GM03348 (cell line): Measurements from ENCODE around the gene CLEC18A.
"Not testable (repeated sequence)": the region's sequence is repeated elsewhere in the genome, so short reads cannot be mapped to it uniquely, and the experiment has no call there.

Experiments
- DNase-seq: peaks from one replicate; pipeline ENCODE4 v3.0.0; 2012; ENCODE audit warnings: low spot score

Gene CLEC18A

DNA sequence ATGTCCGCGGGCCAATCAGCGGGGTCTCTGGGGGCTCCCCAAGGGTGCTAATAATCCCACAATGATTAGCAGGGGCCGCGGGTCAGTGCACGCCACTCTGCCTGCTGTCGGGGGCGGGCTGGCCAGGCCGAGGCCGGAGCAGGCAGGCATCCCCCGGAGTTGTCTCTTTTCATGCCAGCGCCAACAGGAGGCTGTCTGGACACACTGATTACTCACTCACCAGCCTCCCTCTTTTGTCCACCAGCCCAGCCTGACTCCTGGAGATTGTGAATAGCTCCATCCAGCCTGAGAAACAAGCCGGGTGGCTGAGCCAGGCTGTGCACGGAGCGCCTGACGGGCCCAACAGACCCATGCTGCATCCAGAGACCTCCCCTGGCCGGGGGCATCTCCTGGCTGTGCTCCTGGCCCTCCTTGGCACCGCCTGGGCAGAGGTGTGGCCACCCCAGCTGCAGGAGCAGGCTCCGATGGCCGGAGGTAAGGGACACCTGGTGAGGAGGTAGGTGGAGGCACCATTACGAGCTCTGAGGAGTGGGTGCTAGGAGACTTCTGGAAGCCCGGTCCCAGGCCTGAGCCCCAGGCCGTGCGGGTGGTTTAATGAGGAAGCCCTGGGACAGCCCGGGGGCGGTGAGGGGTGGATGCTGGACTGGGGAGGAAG lies at the start of gene CLEC18A:
Gene CLEC18A (plus strand): TSS at position 318 of the 655 bp plus-strand sequence. CDS start 33 bp downstream, at position 351.
- not testable (repeated sequence) for DNase-seq

DNA sequence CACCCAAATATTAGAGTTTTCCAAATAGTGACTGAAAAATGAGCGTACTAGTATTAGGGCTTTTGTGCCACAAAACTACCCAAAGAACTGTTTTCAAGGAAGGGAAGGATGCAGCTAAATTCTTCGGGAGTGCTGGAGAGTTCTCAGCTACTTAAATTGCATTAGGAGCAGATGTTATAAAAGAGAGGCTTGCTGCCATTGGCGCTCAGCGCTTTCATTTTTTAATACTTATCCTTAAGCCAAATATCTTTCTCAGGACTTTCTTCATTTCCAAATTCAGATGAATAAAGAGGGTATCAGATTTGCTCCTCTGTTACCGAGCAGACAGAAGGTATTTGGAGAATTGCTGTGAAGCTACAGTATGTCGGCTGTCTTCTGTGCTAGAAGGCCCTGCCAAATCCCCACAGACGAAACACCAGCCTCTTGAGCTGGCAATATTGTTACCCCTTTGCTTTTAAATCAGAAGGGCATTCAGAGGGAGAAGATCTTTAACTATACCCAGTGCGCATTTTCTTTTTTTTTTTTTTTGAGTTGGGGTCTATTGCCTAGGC lies 47.2 kb upstream of the CLEC18A start:
- peak; percentile 41 for DNase-seq

DNA sequence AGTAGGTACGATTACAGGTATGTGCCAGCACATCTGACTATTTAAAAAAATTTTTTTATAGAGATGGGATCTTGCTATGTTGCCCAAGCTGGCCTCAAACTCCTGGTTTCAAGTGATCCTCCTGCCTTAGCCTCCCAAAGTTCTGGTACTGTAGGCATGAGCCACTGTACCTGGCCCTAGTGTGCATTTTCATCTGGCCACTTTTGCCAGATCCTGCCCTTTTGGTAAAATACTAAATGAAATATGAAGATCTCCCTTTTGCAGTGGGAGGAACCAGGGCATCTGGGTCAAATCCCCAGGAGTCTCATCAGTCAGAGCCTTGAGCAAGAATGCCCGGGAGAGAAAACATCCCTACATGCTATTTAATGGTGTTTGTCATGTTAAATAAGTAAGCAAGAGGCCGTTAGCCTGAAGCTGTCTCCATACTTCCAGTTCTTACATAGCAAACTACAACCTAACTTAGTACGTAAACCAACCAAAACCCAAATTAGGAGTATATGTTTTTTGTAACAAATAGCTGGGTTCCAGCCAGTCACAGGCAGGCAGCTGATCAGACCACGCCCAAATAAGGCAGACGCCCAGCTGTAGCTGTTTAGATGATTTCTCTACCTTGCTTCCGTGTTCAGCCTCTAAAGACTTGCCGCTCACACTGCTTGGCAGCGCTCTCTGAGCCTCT lies 46.5 kb upstream of the CLEC18A start:
- DNase-seq = no peak

DNA sequence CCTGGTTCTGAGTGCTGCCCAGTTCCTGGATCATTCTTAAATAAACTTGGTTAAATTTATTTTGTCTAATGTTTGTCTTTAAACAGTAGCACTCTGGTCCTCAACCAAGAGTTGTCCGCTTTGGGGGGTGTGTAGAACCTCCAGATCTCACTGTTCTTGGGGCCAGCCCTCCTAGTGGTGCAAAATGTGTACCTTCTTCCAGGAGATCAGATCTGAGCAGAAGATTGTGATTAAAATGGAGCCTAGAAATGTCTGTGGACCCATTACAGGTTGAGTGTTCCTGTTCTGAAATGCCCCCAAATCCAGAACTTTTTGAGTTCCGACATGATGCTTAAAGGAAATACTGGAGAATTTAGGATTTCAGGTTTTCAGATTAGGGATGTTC lies 46.0 kb upstream of the CLEC18A start:
- DNase-seq = no peak

DNA sequence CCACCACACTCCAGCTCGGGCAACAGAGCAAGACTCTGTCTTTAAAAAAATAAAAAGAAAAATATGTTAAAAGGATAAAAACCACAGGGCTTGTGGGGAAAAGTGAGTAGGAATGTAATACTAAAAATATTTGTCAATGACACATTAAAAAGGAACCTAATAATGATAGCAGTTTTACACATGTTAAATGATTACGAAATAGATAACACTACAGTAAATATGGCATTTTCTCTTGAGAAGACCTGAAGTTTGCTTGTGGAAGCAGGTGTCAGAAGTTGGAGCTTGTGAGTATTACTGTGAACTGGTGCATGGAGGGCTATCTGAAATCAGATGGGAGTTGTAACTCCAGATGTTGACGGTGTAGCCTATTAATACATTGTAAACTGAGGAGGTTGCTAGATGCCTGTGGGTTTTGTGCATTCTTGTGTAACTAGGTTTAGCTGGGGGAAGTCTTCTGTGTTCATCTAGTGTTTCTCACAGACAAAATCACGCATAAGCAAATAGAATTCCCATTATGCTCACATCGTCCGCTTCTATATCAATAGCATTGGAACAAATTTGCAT lies 44.2 kb upstream of the CLEC18A start:
- DNase-seq = peak; percentile 53

DNA sequence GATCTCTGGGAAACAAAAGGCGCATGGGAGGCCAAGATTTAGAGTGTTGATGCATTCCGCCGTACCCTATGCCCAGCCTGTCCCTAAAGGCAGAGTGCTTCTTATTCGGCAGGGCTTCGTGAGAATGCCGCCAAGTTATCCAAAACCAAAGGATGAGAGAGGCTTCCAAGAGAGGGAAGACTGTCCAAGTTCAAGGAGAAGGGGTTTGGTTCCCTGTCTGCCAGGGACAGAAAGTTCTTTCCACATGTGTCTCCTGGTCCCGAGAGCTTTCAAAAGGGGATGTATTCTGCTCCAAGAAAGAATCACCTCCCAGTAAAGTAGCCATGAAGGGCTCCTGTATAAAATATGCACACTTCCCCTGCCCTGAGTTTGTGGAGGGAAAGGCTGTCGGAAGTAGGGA lies 42.1 kb upstream of the CLEC18A start:
- no peak for DNase-seq

DNA sequence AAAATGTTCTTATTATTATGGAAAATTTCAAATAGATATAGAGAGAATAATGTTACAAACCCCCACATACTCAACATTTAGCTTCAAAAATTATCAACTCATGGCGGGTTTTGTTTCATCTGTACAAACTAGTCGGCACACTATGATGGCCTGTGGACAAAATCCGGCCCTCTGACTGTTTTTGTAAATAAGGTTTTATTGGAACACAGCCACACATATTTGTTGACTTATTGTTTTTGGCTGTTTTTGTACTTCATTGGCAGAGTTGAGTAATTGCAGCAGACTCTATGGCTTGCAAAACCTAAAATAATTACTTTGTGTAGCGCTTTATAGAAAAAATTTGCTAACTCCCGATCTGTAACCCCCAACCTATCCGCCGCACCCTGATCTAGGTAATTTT lies 41.4 kb upstream of the CLEC18A start:
- DNase-seq = no peak

DNA sequence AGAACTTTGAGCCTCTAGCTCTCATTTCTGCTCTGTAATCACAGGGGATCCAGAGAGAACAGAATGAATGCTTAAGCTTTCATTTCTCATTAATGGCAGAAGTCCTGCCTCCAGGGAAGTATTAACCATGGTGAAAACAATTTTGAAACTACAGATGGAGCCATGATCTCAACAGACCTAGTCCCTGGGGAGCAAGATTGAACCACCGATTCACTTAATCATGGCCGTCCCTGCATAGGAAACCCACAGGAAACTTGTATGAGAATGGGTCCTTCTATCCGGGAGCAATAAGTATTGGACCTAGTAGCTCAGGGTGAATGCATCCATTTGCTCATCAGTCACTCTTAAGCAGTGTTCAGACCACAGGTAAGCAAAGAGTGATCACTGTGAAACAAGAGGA lies 40.2 kb upstream of the CLEC18A start:
- DNase-seq = no peak

DNA sequence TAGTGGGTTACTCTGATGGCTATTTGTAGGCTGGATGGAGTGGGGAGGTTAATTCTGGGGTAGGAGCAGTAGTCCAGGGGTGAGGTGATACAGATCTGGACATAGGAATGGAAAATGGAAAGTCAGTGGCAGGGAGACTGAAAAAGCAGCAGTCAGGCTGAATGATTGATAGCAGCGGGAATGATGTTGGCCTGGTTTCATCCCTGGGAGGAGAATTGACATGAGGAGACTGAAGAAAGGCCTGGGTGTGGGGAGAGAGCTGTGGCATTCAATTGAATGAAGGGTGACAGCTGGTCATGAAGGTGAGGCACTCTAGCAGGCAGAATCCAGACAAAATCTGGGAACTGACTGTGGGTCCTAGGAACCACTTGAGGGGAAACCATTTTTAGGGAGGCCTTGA lies 34.7 kb upstream of the CLEC18A start:
- DNase-seq = no peak

DNA sequence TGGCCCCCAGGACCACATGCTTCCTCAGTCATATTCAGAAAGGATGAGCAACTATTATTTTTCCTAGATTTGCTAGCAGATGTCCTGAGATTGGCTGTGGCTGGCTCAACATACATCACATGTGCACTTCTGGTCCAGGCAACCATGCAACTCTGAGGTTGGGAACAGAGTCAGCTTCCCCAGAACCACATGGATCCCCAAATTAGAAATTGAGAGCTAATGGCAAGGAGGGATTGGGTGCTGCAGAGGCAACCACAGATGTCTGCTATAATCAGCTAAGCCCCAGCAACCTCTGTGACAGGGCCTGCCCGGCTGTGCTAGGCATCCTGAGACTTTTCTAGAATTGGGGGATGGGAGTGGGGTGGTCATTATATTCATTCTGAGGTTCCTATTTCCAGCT lies 33.8 kb upstream of the CLEC18A start:
- DNase-seq = no peak

DNA sequence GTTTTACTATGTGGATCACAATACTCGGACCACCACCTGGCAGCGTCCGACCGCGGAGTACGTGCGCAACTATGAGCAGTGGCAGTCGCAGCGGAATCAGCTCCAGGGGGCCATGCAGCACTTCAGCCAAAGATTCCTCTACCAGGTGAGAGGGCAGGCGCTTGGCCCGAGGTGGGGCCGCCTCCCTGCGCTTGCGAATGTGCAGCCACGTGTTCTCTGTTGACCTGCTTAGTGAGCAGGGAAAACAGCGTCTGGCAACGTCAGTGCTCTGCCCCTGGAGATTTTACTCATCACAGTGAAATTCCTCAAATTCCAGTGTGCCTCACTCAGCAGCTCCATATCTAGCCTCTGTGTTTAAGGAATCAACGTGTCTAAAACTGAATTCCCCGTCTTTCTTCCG lies 33.4 kb upstream of the CLEC18A start:
- peak; percentile 90 for DNase-seq

DNA sequence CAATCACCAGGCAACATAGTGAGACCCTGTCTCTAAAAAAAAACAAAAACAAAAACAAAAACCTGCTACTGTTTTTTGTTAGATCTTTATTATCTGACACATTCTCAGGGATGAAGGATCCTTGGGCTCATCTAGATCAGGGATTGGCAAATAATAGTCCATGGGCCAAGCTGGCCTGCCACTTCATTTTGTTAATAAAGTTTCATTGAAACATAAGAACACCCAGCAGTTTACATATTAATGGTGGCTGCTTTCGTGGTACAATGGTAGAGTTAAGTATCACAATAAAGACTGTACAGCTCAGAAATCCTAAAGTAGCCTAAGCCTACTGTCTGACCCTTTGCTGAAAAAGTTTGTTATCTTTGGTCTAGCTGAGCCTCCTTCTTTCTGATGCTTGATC lies 32.9 kb upstream of the CLEC18A start:
- no peak for DNase-seq

DNA sequence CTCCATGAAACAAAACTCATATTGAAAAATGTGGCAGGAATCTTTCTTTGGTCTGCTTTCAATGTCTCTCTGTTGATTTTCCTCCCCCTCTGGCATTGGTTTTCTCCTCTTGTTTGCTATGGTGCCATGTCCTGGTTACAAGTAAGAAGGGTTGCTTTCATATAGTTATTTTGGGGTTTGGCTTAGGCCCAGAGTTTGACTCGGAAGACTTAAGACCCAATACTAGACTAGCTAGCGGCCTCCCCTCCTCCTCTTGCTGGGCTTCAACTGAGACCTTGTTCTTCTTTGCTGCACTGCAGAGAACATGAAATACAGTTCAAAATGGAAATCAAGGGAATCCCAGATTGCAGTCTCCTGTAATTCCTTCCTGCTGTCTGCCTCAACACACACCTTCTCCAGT lies 30.0 kb upstream of the CLEC18A start:
- no peak for DNase-seq

DNA sequence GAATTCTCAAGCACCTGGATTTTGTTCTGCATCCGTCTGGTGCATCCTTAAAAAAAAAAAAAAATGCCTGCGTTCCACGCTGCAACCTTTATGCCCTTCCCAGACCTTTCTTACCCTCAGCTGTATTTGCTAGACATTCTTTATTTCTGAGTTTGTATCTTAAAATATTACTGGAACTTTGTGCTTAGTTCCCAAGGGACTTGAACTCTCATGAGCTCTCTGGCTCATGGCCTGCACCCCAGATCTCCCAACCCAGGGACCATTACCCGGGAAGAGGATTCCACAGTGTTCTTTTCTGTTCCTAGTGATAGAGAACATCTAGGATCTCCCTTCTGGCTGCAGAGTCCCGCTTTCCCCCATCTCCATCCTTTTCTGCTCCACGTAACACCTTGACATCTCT lies 28.9 kb upstream of the CLEC18A start:
- DNase-seq = no peak

DNA sequence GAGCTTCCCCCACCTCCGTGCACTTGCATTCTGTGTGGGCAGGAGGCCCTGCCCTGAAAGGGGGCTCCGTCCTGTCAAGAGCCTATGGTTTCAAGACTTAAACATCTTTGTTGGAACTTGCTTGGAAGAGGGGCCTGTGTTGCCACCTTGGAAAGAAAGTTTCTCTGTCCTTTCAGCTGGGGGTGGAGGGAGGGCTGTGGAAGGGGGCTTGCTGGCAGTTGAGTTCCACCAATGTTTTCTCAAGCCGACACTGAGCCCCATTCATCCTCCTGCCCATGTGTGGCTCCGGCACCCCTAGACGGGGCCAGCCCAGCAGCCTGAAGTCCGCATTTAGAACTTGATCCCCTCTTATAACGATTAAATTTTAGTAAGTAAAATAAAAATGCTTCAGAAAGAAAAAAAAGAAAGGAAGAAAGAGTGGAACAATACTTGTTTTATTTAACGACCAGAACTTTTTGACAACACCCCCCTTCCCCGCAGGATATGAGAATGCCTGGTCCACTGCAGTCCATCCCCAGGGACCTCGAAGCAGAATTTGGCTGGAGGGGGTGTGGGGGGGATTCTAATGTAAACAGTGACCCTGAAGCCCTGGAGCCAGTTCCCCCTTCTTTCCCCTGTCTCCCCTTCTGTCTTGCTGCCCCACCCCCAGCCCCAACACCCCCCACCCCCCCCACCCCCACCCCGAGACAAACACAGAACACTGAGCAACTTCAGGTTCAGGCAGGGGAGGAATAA lies 26.9 kb upstream of the CLEC18A start:
- DNase-seq = no peak

DNA sequence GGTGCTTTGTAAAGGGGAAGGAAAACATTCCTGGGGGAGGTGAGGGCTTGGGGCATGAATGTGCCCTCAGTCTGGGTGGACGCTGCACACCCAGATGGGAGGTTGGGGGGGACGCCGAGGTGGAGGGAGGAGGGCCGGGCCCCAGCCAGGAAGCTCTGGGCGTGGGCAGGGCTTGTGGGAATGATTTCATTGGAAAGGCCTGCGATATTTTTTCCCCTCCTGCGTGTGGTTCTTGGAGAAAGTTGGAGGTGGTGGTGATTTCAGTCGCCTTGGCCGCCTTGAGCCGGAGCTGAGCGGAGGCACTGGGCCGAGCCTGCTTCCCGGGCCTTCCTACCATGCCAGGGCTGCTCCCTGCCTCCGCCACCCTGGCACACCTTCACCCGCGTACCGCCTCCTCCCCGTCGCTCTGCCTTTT lies 26.4 kb upstream of the CLEC18A start:
- DNase-seq = peak; percentile 95

DNA sequence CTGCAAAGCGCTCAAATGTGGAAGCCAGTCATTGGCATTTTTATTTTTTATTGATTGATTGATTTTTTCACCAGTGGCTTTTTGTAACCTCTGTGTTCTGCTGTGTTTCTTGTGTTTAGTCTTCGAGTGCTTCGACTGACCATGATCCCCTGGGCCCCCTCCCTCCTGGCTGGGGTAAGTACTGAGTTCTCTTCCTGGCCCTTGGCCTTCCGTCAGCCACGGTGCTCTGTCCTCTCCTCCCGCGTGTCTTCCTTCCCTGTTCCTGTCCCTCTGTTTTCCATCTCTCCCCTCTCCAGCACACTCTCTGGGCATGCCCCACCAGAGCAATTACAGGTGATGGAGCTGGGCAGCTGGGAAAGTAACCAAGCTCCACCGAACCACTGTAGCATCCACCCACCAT lies 25.8 kb upstream of the CLEC18A start:
- no peak for DNase-seq

DNA sequence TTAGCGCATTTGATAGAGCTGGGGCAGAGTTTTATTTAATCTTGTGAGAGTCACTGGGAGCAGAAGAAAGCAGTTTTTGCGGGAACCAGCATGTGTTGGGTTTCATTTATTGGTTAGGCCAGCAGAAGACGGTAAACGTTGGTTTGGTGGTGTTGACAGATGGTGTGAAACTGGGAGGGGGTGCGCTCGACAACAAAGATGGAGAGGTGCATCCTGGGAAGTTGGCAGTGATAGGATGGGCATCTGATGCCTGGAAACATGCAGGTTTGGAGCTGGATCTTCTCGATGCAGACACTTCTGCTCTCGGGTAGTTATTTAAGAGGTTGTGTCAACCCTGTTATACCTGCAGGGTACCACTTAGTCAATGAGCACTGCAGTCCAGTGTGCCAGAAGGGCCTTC lies 24.9 kb upstream of the CLEC18A start:
- DNase-seq = no peak

DNA sequence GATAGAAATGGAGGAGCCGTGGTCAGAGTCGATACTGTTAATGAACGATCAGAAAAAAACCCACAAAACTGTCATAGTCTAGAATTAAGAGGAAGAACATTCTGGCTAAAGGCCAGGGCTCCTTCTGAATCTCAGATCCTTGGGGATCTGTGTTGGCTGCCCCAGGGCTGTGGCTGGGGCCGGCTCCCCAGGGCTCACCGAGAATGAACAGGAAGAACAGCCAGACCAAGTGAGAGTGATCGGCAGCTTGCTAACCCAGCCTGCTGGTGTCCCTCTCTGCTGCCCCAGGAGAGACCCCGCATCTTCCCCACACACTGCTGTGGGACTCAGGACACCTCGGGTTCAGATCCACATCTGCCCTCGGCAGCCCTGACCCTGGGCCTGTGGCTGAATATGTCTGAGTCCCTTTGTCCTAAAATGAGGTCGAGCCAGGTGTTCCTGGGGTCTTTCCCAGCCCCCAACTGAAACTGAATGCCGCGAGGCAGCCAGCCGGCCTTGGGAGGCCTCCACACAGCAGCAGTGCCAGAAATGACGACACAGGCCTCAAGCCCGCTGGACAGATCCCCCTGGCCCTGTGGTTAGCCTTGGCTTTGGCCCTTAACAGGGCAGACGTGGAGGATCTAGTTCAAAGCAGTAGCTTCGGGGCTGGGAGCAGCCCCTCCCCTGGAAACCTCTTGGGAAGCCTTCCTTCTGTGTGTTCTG lies 23.9 kb upstream of the CLEC18A start:
- DNase-seq = peak; percentile 79

DNA sequence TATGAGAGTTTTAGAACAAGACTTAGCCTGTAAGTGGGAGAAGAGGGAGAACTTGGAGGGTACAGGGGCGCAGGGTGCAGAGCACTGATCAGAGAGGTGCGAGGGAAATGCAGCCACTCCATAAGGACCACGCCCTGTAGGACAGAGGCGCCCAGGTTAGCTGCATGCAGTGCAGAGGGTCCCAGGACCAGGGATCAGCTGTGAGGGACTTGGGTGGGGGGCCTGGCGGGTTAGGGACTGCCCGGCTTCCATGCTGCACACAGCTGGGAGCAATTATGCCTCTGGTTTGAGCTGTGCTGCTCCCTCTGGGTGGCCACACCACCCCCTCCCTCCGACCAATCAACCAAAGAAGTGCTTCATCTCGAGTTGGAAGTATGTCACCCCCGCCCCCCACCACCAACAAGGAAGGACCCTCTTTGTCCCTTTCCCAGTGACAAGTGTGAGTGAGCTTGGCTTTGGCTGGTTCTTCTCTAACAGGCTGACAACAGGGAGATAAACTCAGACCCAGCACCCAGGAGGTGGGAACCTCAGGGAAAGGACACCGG lies 22.2 kb upstream of the CLEC18A start:
- no peak for DNase-seq

DNA sequence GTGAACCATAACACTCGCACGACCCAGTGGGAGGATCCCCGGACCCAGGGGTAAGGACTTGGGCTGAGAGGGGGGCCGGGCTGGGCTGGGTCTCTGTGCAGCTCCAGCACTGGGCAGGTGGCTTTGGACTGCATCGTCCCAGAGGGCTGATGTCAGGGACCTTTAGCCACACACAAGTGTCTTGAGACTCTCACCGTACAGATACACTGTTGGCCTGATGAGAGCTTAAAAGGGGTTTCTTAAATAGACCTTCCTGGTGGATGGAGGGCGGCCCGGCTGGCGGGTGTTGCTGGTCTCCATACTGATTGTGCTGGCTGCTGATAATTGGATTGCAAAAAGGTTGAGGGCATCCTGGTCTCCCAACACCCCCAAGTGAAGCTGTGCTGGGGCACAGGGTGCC lies 21.7 kb upstream of the CLEC18A start:
- no peak for DNase-seq
